Progenitor cell of endocrine pancreas (in vitro differentiated cells): ENCODE measurements around the gene GAB2. TPM values are rescaled to one million over a fixed set of nuclear protein-coding genes. Genes with fewer than 3 reads are reported as not detected.

Experiments used
- DNase-seq: peaks from one replicate; pipeline ENCODE4 v3.0.0; 2021; ENCODE audit warnings: low spot score; ENCODE audit not compliant: unreplicated experiment
- H3K27ac Mint-ChIP-seq: 2 replicates; pipeline ENCODE4 v1.8.0; 2021; ENCODE audit warnings: mild to moderate bottlenecking, moderate library complexity, mixed read lengths
- H3K27me3 Mint-ChIP-seq: 2 replicates; pipeline ENCODE4 v1.8.0; 2021; ENCODE audit warnings: mixed read lengths
- H3K36me3 Mint-ChIP-seq: 2 replicates; pipeline ENCODE4 v1.8.0; 2022; ENCODE audit warnings: mixed read lengths; ENCODE audit not compliant: insufficient read depth
- H3K4me1 Mint-ChIP-seq: 2 replicates; pipeline ENCODE4 v1.8.0; 2021; ENCODE audit warnings: low read depth, mixed read lengths
- H3K4me3 Mint-ChIP-seq: 2 replicates; pipeline ENCODE4 v1.8.0; 2021; ENCODE audit warnings: low read depth, mild to moderate bottlenecking, moderate library complexity, mixed read lengths
- H3K9me3 Mint-ChIP-seq: 2 replicates; pipeline ENCODE4 v1.8.0; 2021; ENCODE audit warnings: low read depth, mixed read lengths
- CTCF ChIP-seq: fragments of 200-600 bp; sonication (generic); IDR thresholded peaks from one replicate; pipeline ENCODE4 v1.5.0; 2021; ENCODE audit warnings: antibody characterized with exemption, mild to moderate bottlenecking; ENCODE audit not compliant: unreplicated experiment
- total RNA-seq: library from RNA; stranded (reverse); gene quantifications from 2 replicates; pipeline ENCODE4 v1.2.1, GENCODE V29; 2021

Gene GAB2
- total RNA-seq, 1 donor from 2014 or later: 37.6 TPM

DNA sequence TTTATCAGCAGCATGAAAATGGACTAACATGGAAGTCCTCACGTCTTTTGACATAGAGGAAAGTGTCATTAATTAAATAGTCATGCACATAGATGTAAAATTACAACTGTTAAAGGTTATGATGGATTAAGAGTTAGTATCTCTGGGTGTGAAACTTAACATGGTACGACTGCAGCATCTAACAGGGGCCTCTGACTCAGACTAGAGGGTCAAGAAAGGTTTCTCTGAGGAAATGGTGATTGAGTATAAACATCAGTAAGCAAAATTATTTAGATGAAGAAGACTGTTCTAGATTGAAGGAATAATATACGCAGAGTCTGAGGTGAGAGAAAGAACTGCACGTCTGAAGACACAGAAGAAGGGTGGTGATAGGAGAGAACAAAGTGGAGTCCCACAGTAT is 42.1 kb upstream of the GAB2 start:
- no peak overlapping the region for H3K4me3 Mint-ChIP-seq
- H3K27me3 Mint-ChIP-seq: no peaks in the 10 kb centered on the region
- H3K9me3 Mint-ChIP-seq: no peaks in the 10 kb centered on the region
- H3K27ac Mint-ChIP-seq: peak overlapping the region; percentile 29
- H3K4me1 Mint-ChIP-seq: no peaks in the 10 kb centered on the region
- H3K36me3 Mint-ChIP-seq: peaks cover 30% of the 10 kb centered on the region
- TF ChIP-seq CTCF: no peak
- DNase-seq: no peak

GRCh38 chr11:78457448-78457847 is 39.8 kb upstream of the GAB2 start:
- Mint-ChIP-seq H3K36me3 (peaks cover 23% of the 10 kb centered on the region), H3K4me1 (no peaks in the 10 kb centered on the region), H3K27me3 (no peaks in the 10 kb centered on the region), H3K9me3 (no peaks in the 10 kb centered on the region), H3K27ac (no peak overlapping the region), H3K4me3 (no peak overlapping the region)
- no peak for TF ChIP-seq CTCF
- no peak for DNase-seq

GRCh38 chr11:78453140-78453935 is 35.7 kb upstream of the GAB2 start:
- no peak for TF ChIP-seq CTCF
- Mint-ChIP-seq H3K27me3 (no peaks in the 10 kb centered on the region), H3K36me3 (peaks cover 9% of the 10 kb centered on the region), H3K27ac (no peak overlapping the region), H3K9me3 (no peaks in the 10 kb centered on the region), H3K4me3 (no peak overlapping the region), H3K4me1 (peaks cover 7% of the 10 kb centered on the region)
- no peak for DNase-seq

DNA sequence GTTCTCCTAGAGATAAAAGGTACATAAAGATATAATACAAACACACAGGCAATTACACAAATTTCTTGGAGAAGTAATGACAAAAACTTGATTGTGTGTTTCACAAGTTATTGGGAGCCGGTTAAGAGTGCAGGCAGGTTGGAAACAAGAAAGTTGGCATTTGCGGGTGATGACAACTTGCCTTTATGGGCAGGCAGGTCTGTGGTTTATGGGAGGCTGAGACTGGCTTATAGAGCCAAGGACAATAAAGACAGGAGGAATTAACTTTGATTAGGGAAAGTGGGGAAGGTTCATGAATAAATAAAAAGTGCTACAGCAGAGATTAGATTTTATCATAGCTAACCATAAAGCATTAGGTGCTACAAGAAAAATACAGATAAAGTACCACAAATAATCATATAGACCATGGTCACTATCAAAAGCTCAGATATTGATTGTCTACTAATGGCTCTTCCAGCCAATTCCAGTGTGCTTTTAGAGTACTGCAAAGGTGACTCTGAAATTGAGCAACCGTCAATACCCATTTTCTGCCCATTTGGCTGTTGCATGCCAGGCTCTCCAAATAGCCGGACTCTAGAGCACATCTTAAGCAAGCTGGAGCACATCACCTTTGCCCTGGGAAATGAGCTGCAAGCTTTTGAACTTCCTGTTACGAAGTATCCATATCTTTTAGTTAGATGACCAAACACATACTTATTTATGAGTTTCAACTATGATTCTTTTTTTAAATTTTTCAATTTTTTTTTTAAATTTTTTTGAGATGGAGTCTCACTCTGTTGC is 33.9 kb upstream of the GAB2 start:
- no peaks in the 10 kb centered on the region for H3K9me3 Mint-ChIP-seq
- H3K27me3 Mint-ChIP-seq: no peaks in the 10 kb centered on the region
- no peak for DNase-seq
- H3K36me3 Mint-ChIP-seq: peaks cover 9% of the 10 kb centered on the region
- peak overlapping the region; percentile 11 for H3K27ac Mint-ChIP-seq
- no peak for TF ChIP-seq CTCF
- H3K4me3 Mint-ChIP-seq: no peak overlapping the region
- H3K4me1 Mint-ChIP-seq: peaks cover 7% of the 10 kb centered on the region

- Mint-ChIP-seq H3K27me3 (no peaks in the 10 kb centered on the region), H3K9me3 (no peaks in the 10 kb centered on the region), H3K4me3 (no peak overlapping the region), H3K27ac (peak overlapping the region; percentile 71), H3K4me1 (peaks cover 7% of the 10 kb centered on the region), H3K36me3 (peaks cover 7% of the 10 kb centered on the region)
- no peak for TF ChIP-seq CTCF
- no peak for DNase-seq
These were observed 33.2 kb upstream of the GAB2 start for GRCh38 chr11:78450866-78451265.
